ENCODE results near the gene HSD3B7.
A peak's percentile ranks its signal among the peaks of the same experiment; 100 is the strongest.
"Not testable (repeated sequence)": the region's sequence is repeated elsewhere in the genome, so short reads cannot be mapped to it uniquely, and the experiment has no call there.

Gene HSD3B7

GRCh38 chr16:31002250-31002700 is 17.3 kb downstream of the HSD3B7 start:
- DNase-seq = no peak

GRCh38 chr16:31002862-31003341 is 17.9 kb downstream of the HSD3B7 start:
- DNase-seq = no peak

GRCh38 chr16:31003744-31004143 is 18.7 kb downstream of the HSD3B7 start:
- no peak for DNase-seq

- DNase-seq = no peak
Measured at GRCh38 chr16:31004658-31005057, 19.7 kb downstream of the HSD3B7 start.

- no peak for DNase-seq
Measured at GRCh38 chr16:31005350-31006085, 20.5 kb downstream of the HSD3B7 start.

- no peak for DNase-seq
Measured at GRCh38 chr16:31006086-31006385, 21.0 kb downstream of the HSD3B7 start.

- no peak for DNase-seq
Measured at GRCh38 chr16:31006589-31006988, 21.6 kb downstream of the HSD3B7 start.

GRCh38 chr16:31007684-31008083 is 22.7 kb downstream of the HSD3B7 start:
- no peak for DNase-seq

- DNase-seq = no peak
Measured at GRCh38 chr16:31008149-31008548, 23.1 kb downstream of the HSD3B7 start.

GRCh38 chr16:31008551-31008950 is 23.5 kb downstream of the HSD3B7 start:
- no peak for DNase-seq

- no peak for DNase-seq
Measured at GRCh38 chr16:31009120-31009519, 24.1 kb downstream of the HSD3B7 start.

GRCh38 chr16:31009894-31010584 is 25.0 kb downstream of the HSD3B7 start:
- DNase-seq = no peak

GRCh38 chr16:31010585-31011325 is 25.7 kb downstream of the HSD3B7 start, which contains the start of gene STX1B:
TSS of gene STX1B (minus strand) at chr16:31010638. CDS start at chr16:31010396, 242 bp downstream.
- DNase-seq = peak; percentile 6

- not testable (repeated sequence) for DNase-seq
Measured at GRCh38 chr16:31011815-31012214, 26.8 kb downstream of the HSD3B7 start.

GRCh38 chr16:31013292-31013691 is 28.3 kb downstream of the HSD3B7 start:
- DNase-seq = not testable (repeated sequence)

GRCh38 chr16:31016018-31016417 is 31.0 kb downstream of the HSD3B7 start:
- no peak for DNase-seq

GRCh38 chr16:31017756-31018155 is 32.7 kb downstream of the HSD3B7 start:
- not testable (repeated sequence) for DNase-seq

- no peak for DNase-seq
Measured at GRCh38 chr16:31020536-31020935, 35.5 kb downstream of the HSD3B7 start.

GRCh38 chr16:31022544-31023251 is 37.7 kb downstream of the HSD3B7 start:
- DNase-seq = no peak

- DNase-seq = no peak
Measured at GRCh38 chr16:31023252-31023602, 38.2 kb downstream of the HSD3B7 start.

GRCh38 chr16:31023627-31024226 is 38.7 kb downstream of the HSD3B7 start:
- DNase-seq = no peak

GRCh38 chr16:31025339-31025738 is 40.3 kb downstream of the HSD3B7 start:
- no peak for DNase-seq

GRCh38 chr16:31029272-31029671 is 44.3 kb downstream of the HSD3B7 start:
- no peak for DNase-seq

Data from CD4-positive, alpha-beta T cell treated with Interleukin-4 for 4 hours (primary cell).